ENCODE measurements around the gene CRIM1.

CRIM1 gene

GRCh38 chr2:36553683-36554082 lies 198.1 kb downstream of the CRIM1 start:
- no peak for ATAC-seq
- TF ChIP-seq ZNF8 (CRISPR knock-in tag; IDR thresholded peaks at IDR 0.05) (no peak), ISL1 (CRISPR knock-in tag; IDR thresholded peaks at IDR 0.05) (no peak), TCF4 (CRISPR knock-in tag; IDR thresholded peaks at IDR 0.05; ENCODE audit: borderline replicate concordance) (no peak), TOX (CRISPR knock-in tag; IDR thresholded peaks at IDR 0.05; ENCODE audit: borderline replicate concordance) (no peak), ZNF565 (CRISPR knock-in tag; conservative IDR thresholded peaks at IDR 0.05; ENCODE audit: low read depth) (no peak), CSDC2 (CRISPR knock-in tag; IDR thresholded peaks at IDR 0.05) (no peak), ZFP30 (CRISPR knock-in tag; IDR thresholded peaks at IDR 0.05) (no peak)
- TF ChIP-seq, protein P1, sequence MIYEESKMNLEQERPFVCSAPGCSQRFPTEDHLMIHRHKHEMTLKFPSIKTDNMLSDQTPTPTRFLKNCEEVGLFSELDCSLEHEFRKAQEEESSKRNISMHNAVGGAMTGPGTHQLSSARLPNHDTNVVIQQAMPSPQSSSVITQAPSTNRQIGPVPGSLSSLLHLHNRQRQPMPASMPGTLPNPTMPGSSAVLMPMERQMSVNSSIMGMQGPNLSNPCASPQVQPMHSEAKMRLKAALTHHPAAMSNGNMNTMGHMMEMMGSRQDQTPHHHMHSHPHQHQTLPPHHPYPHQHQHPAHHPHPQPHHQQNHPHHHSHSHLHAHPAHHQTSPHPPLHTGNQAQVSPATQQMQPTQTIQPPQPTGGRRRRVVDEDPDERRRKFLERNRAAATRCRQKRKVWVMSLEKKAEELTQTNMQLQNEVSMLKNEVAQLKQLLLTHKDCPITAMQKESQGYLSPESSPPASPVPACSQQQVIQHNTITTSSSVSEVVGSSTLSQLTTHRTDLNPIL (CRISPR knock-in tag; IDR thresholded peaks at IDR 0.05; ENCODE audit: low read depth), result no peak
- TF ChIP-seq, protein P2, sequence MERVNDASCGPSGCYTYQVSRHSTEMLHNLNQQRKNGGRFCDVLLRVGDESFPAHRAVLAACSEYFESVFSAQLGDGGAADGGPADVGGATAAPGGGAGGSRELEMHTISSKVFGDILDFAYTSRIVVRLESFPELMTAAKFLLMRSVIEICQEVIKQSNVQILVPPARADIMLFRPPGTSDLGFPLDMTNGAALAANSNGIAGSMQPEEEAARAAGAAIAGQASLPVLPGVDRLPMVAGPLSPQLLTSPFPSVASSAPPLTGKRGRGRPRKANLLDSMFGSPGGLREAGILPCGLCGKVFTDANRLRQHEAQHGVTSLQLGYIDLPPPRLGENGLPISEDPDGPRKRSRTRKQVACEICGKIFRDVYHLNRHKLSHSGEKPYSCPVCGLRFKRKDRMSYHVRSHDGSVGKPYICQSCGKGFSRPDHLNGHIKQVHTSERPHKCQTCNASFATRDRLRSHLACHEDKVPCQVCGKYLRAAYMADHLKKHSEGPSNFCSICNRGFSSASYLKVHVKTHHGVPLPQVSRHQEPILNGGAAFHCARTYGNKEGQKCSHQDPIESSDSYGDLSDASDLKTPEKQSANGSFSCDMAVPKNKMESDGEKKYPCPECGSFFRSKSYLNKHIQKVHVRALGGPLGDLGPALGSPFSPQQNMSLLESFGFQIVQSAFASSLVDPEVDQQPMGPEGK (CRISPR knock-in tag; IDR thresholded peaks at IDR 0.05; ENCODE audit: borderline replicate concordance), result no peak

DNA sequence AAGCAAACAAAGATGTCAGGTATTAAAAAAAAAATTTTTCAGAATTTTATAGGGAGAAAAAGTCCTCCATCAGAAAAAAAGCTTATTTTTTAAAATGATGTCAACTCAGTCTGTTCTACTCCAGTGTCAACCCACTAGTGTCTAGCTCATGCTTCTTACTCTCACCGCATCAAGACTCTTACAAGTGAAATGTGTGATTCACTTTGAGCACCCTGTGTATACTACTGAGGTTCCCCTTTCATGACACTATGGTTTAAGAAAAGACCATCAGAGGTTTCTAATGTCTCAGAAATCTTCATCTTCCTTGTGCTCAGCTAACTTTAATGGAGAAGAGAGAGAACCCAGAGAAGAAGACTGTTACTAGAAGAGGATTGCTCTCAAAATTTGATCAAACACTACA lies 199.0 kb downstream of the CRIM1 start:
- TF ChIP-seq OSR1 (CRISPR knock-in tag; IDR thresholded peaks at IDR 0.05), result no peak
- TF ChIP-seq, protein P3, sequence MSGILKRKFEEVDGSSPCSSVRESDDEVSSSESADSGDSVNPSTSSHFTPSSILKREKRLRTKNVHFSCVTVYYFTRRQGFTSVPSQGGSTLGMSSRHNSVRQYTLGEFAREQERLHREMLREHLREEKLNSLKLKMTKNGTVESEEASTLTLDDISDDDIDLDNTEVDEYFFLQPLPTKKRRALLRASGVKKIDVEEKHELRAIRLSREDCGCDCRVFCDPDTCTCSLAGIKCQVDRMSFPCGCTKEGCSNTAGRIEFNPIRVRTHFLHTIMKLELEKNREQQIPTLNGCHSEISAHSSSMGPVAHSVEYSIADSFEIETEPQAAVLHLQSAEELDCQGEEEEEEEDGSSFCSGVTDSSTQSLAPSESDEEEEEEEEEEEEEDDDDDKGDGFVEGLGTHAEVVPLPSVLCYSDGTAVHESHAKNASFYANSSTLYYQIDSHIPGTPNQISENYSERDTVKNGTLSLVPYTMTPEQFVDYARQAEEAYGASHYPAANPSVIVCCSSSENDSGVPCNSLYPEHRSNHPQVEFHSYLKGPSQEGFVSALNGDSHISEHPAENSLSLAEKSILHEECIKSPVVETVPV (CRISPR knock-in tag; IDR thresholded peaks at IDR 0.05), result no peak
- no peak for TF ChIP-seq SNAI2 (CRISPR knock-in tag; IDR thresholded peaks at IDR 0.05)
- TF ChIP-seq RARB (CRISPR knock-in tag; IDR thresholded peaks at IDR 0.05), result no peak
- no peak for TF ChIP-seq ARNTL (CRISPR knock-in tag; IDR thresholded peaks at IDR 0.05; ENCODE audit: borderline replicate concordance, low read depth)
- ATAC-seq, result peak; percentile 5; the same call in 1 of the 3 replicates

GRCh38 chr2:36555789-36556188 lies 200.2 kb downstream of the CRIM1 start:
- TF ChIP-seq, protein P3 (CRISPR knock-in tag; IDR thresholded peaks at IDR 0.05), result no peak
- TF ChIP-seq RARB (CRISPR knock-in tag; IDR thresholded peaks at IDR 0.05), result no peak
- TF ChIP-seq TCF4 (CRISPR knock-in tag; IDR thresholded peaks at IDR 0.05; ENCODE audit: borderline replicate concordance), result no peak
- no peak for TF ChIP-seq ZC3H10 (CRISPR knock-in tag; IDR thresholded peaks at IDR 0.05)
- TF ChIP-seq, protein P1 (CRISPR knock-in tag; IDR thresholded peaks at IDR 0.05; ENCODE audit: low read depth), result no peak
- TF ChIP-seq ZNF565 (CRISPR knock-in tag; conservative IDR thresholded peaks at IDR 0.05; ENCODE audit: low read depth), result no peak
- TF ChIP-seq ZFP3 (CRISPR knock-in tag; IDR thresholded peaks at IDR 0.05), result no peak
- ATAC-seq, result no peak

- peak; percentile 56 for ATAC-seq
- TF ChIP-seq, protein P1 (CRISPR knock-in tag; IDR thresholded peaks at IDR 0.05; ENCODE audit: low read depth), result no peak
- no peak for TF ChIP-seq GLIS3 (CRISPR knock-in tag; IDR thresholded peaks at IDR 0.05)
- TF ChIP-seq ARNTL (CRISPR knock-in tag; IDR thresholded peaks at IDR 0.05; ENCODE audit: borderline replicate concordance, low read depth), result no peak
- no peak for TF ChIP-seq ZNF70 (CRISPR knock-in tag; IDR thresholded peaks at IDR 0.05)
- no peak for TF ChIP-seq CSDC2 (CRISPR knock-in tag; IDR thresholded peaks at IDR 0.05)
Observed at GRCh38 chr2:36556842-36557241, 201.3 kb downstream of the CRIM1 start.
